Keratinocyte (primary cell): ENCODE results near the gene RCAN2. TPM values are rescaled to one million over a fixed set of nuclear protein-coding genes. Genes with fewer than 3 reads are reported as not detected.

ENCODE experiments used
- DNase-seq: peaks from one replicate; pipeline ENCODE4 v3.0.0-alpha.2; 2011; ENCODE audit warnings: low read depth, missing footprints, low spot score
- FAIRE-seq: peaks from 2 replicates; lab custom pipeline; 2011; peaks lifted over from hg19 to GRCh38; lab: Jason Lieb, UNC
- H2AFZ ChIP-seq: 2 replicates; pipeline ENCODE4 v1.6.0; 2012; ENCODE audit warnings: low read length, control low read depth, inconsistent platforms; ENCODE audit not compliant: control insufficient read depth
- H3K27ac ChIP-seq: 2 replicates; pipeline ENCODE4 v1.5.1; 2011; ENCODE audit warnings: low read length; ENCODE audit not compliant: control insufficient read depth, insufficient read depth
- H3K27me3 ChIP-seq: 3 replicates; pipeline ENCODE4 v1.6.0; 2011; ENCODE audit warnings: low read length; ENCODE audit not compliant: control insufficient read depth, insufficient read depth; ENCODE audit errors: extremely low read depth
- H3K36me3 ChIP-seq, 2 experiments: 2 replicates in 1 of 2; 3 replicates in 1 of 2; pipeline ENCODE4 v1.5.1; 2011; ENCODE audit warnings: low read length in 2 of 2, mild to moderate bottlenecking in 1 of 2; ENCODE audit not compliant: control insufficient read depth in 2 of 2, insufficient read depth in 2 of 2; ENCODE audit errors: extremely low read depth in 1 of 2
- H3K4me1 ChIP-seq: 3 replicates; pipeline ENCODE4 v1.5.1; 2011; ENCODE audit warnings: low read length; ENCODE audit not compliant: control insufficient read depth, insufficient read depth; ENCODE audit errors: extremely low read depth
- H3K4me2 ChIP-seq: 3 replicates; pipeline ENCODE4 v1.6.0; 2011; ENCODE audit warnings: low read depth, low read length; ENCODE audit not compliant: control insufficient read depth, insufficient read depth; ENCODE audit errors: extremely low read depth
- H3K4me3 ChIP-seq, 3 experiments: fragments of 200-600 bp in 1 of 3; sonication (generic) in 1 of 3; 2 replicates in 2 of 3; 3 replicates in 1 of 3; pipeline ENCODE4 v1.5.1; 2011 to 2016; ENCODE audit warnings: low read length in 3 of 3, mild to moderate bottlenecking in 3 of 3, control low read depth in 2 of 3, inconsistent platforms in 1 of 3, low read depth in 1 of 3, mixed read lengths in 1 of 3, mixed run types in 1 of 3, moderate library complexity in 1 of 3; ENCODE audit not compliant: control insufficient read depth in 2 of 3, insufficient read depth in 2 of 3; ENCODE audit errors: extremely low read depth in 1 of 3
- H3K79me2 ChIP-seq: 2 replicates; pipeline ENCODE4 v1.6.0; 2012; ENCODE audit warnings: low read length; ENCODE audit not compliant: control insufficient read depth, insufficient read depth
- H3K9ac ChIP-seq: 3 replicates; pipeline ENCODE4 v1.6.0; 2011; ENCODE audit warnings: low read length; ENCODE audit not compliant: control insufficient read depth, insufficient read depth; ENCODE audit errors: extremely low read depth
- H3K9me1 ChIP-seq: 3 replicates; pipeline ENCODE4 v1.6.0; 2011; ENCODE audit warnings: low read length; ENCODE audit not compliant: control insufficient read depth, insufficient read depth; ENCODE audit errors: extremely low read depth
- H3K9me3 ChIP-seq: 2 replicates; pipeline ENCODE4 v1.5.1; 2012; ENCODE audit warnings: low read depth, low read length; ENCODE audit not compliant: control insufficient read depth
- H4K20me1 ChIP-seq: 3 replicates; pipeline ENCODE4 v1.6.0; 2011; ENCODE audit warnings: low read length; ENCODE audit not compliant: control insufficient read depth, insufficient read depth; ENCODE audit errors: extremely low read depth
- CTCF ChIP-seq, 3 experiments: IDR thresholded peaks in 1 of 3; conservative IDR thresholded peaks in 1 of 3; optimal IDR thresholded peaks in 1 of 3; 2 replicates in 2 of 3; 3 replicates in 1 of 3; pipeline versions ENCODE3 to v1.5.1; 2011; ENCODE audit warnings: low read length in 3 of 3, mild to moderate bottlenecking in 3 of 3, moderate library complexity in 2 of 3, control low read depth in 1 of 3, inconsistent platforms in 1 of 3; ENCODE audit not compliant: insufficient read depth in 2 of 3; ENCODE audit errors: extremely low read depth in 1 of 3
- EZH2 ChIP-seq: IDR thresholded peaks from one replicate; pipeline ENCODE4 v1.6.1; 2012; ENCODE audit warnings: inconsistent platforms, mild to moderate bottlenecking, low read length, moderate library complexity
- dilution Hi-C: fragments of 300-500 bp; cut with MboI; formaldehyde crosslinking; loops from one replicate; pipeline ENCODE4 v1.7.0; 2020; ENCODE audit warnings: low sequenced_read_pairs; ENCODE audit not compliant: extremely low pct_ligation_motif_present
- polyA plus RNA-seq, 5 experiments: library from polyadenylated mRNA; depleted of rRNA in 3 of 5; stranded (reverse) in 3 of 5; stranded (forward) in 1 of 5; unstranded in 1 of 5; fragments of >200 nt; gene quantifications; 1 replicate in 1 of 5; 2 replicates in 3 of 5; 3 replicates in 1 of 5; pipeline versions ENCODE4 v1.2.1 to v1.2.3, GENCODE V29; 2011 to 2012; ENCODE audit warnings: missing spikeins in 2 of 5, low read depth in 1 of 5, low replicate concordance in 1 of 5

RCAN2 gene
- polyA plus RNA-seq, 1 donor (not counting 4 experiments of a cell fraction or from before 2014, with no cell fraction given), result not detected

GRCh38 chr6:46327779-46328178 lies 163.5 kb downstream of the RCAN2 start:
- Histone ChIP-seq H3K9ac (no peak overlapping the region), H3K9me1 (no peaks in the 10 kb centered on the region), H3K27me3 (no peaks in the 10 kb centered on the region), H3K27ac (no peak overlapping the region), H3K4me2 (no peak overlapping the region), H3K79me2 (no peaks in the 10 kb centered on the region), H2AFZ (no peak overlapping the region), H3K36me3 (no peaks in the 10 kb centered on the region), H3K4me1 (no peaks in the 10 kb centered on the region), H3K4me3 (no peak overlapping the region), H3K9me3 (no peaks in the 10 kb centered on the region), H4K20me1 (no peaks in the 10 kb centered on the region)
- dilution Hi-C loops, result no loop called here
- FAIRE-seq (no peak), DNase-seq (no peak)
- no peak for TF ChIP-seq EZH2
- TF ChIP-seq CTCF (optimal IDR thresholded peaks at IDR 0.05 in 1 of 3, IDR thresholded peaks at IDR 0.05 in 1 of 3, conservative IDR thresholded peaks at IDR 0.05 in 1 of 3; ENCODE audit: extremely low read depth in 1 of 3, insufficient read depth in 2 of 3, low read length in 3 of 3), result no peak

- H3K27me3 ChIP-seq, result no peaks in the 10 kb centered on the region
- no peaks in the 10 kb centered on the region for H3K79me2 ChIP-seq
- no peaks in the 10 kb centered on the region for H4K20me1 ChIP-seq
- no peak for TF ChIP-seq EZH2
- TF ChIP-seq CTCF (optimal IDR thresholded peaks at IDR 0.05 in 1 of 3, IDR thresholded peaks at IDR 0.05 in 1 of 3, conservative IDR thresholded peaks at IDR 0.05 in 1 of 3; ENCODE audit: extremely low read depth in 1 of 3, insufficient read depth in 2 of 3, low read length in 3 of 3), result no peak
- dilution Hi-C loops, result no loop called here
- H3K4me2 ChIP-seq, result no peak overlapping the region
- no peak overlapping the region for H2AFZ ChIP-seq
- H3K9me3 ChIP-seq, result no peaks in the 10 kb centered on the region
- no peak overlapping the region for H3K27ac ChIP-seq
- H3K4me1 ChIP-seq, result no peaks in the 10 kb centered on the region
- no peaks in the 10 kb centered on the region for H3K36me3 ChIP-seq
- no peak overlapping the region for H3K9ac ChIP-seq
- H3K4me3 ChIP-seq, result no peak overlapping the region
- DNase-seq (no peak), FAIRE-seq (no peak)
- no peaks in the 10 kb centered on the region for H3K9me1 ChIP-seq
Measured at GRCh38 chr6:46325561-46326530, 165.4 kb downstream of the RCAN2 start.
